Measurements from ENCODE around the gene SLC17A5.

GRCh38 chr6:73558624-73559398, 95.0 kb downstream of the SLC17A5 start:
- TF ChIP-seq LEF1 (IDR thresholded peaks at IDR 0.05; ENCODE audit: borderline replicate concordance) (no peak), ELF4 (IDR thresholded peaks at IDR 0.05) (no peak), FOXA1 (IDR thresholded peaks at IDR 0.05) (no peak), HDGF (IDR thresholded peaks at IDR 0.05; ENCODE audit: borderline replicate concordance) (no peak), SUZ12 (IDR thresholded peaks at IDR 0.05) (no peak), CTBP1 (IDR thresholded peaks at IDR 0.05; ENCODE audit: borderline replicate concordance) (no peak), SP1 (IDR thresholded peaks at IDR 0.05) (no peak), L3MBTL2 (conservative IDR thresholded peaks at IDR 0.05) (no peak), TARDBP (IDR thresholded peaks at IDR 0.05) (no peak), FOXM1 (IDR thresholded peaks at IDR 0.05; ENCODE audit: borderline replicate concordance) (no peak), NFRKB (IDR thresholded peaks at IDR 0.05) (no peak)
